ENCODE data around the gene CPLANE1.
"Not testable (repeated sequence)": the region's sequence is repeated elsewhere in the genome, so short reads cannot be mapped to it uniquely, and the experiment has no call there.

CPLANE1 gene

DNA sequence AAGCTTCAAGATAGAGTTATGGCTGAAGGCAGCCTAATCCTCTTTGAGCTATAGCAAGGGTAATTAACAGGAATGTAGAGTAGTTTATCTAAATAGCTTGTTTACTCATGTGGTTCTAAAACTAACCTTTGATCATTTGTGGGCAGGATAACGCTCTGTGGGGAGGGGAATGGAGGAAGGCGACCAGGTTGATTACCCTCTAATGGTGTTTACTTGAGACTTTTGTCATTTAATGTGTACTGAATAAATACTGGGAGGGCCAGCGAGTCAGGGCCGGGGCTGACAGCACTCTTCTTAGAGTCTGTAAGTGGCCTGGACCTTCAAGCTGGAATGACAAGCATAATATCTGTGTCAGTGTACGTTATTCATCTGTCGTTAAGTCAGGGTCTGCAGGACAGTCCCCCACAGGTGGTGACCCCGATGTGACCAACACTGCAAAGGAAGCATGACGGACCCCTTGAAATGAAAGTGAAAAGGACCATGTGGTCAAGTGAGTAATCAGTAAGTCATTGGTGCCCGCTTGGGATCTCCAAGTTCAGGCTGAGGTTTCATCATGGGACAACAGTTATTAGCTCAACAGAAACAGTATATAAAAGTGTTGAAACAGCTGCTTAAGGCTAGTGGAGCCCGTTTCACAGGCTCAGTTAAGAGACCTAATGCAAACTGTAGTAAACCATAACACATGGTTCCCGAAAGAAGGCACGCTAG, 162.6 kb downstream of the CPLANE1 start:
- Histone ChIP-seq H3K36me3 (ENCODE audit: control insufficient read depth, low read depth, low read length) (no peaks in the 10 kb centered on the region), H3K27ac (ENCODE audit: low read length) (no peak overlapping the region), H3K27me3 (ENCODE audit: control insufficient read depth, insufficient read depth, low read length) (peaks cover 70% of the 10 kb centered on the region), H3K9me3 (ENCODE audit: control insufficient read depth, low read depth, low read length) (no peaks in the 10 kb centered on the region), H3K4me1 (ENCODE audit: control insufficient read depth, low read depth, low read length) (peaks cover 17% of the 10 kb centered on the region), H3K9ac (ENCODE audit: low read length) (no peak overlapping the region), H3K4me3 (ENCODE audit: low read length) (no peak overlapping the region)

- H3K27ac ChIP-seq (ENCODE audit: low read length); H3K36me3 ChIP-seq (ENCODE audit: control insufficient read depth, low read depth, low read length); H3K9me3 ChIP-seq (ENCODE audit: control insufficient read depth, low read depth, low read length); H3K9ac ChIP-seq (ENCODE audit: low read length); H3K4me3 ChIP-seq (ENCODE audit: low read length): not testable (repeated sequence)
- Histone ChIP-seq H3K4me1 (ENCODE audit: control insufficient read depth, low read depth, low read length) (peaks cover 17% of the 10 kb centered on the region), H3K27me3 (ENCODE audit: control insufficient read depth, insufficient read depth, low read length) (peaks cover 70% of the 10 kb centered on the region)
Measured at GRCh38 chr5:37086026-37086425, 163.2 kb downstream of the CPLANE1 start.

- H3K27ac ChIP-seq (ENCODE audit: low read length); H3K9ac ChIP-seq (ENCODE audit: low read length); H3K36me3 ChIP-seq (ENCODE audit: control insufficient read depth, low read depth, low read length); H3K4me3 ChIP-seq (ENCODE audit: low read length); H3K9me3 ChIP-seq (ENCODE audit: control insufficient read depth, low read depth, low read length); H3K4me1 ChIP-seq (ENCODE audit: control insufficient read depth, low read depth, low read length): not testable (repeated sequence)
- peaks cover 51% of the 10 kb centered on the region for H3K27me3 ChIP-seq (ENCODE audit: control insufficient read depth, insufficient read depth, low read length)
Measured at GRCh38 chr5:37082977-37083376, 166.2 kb downstream of the CPLANE1 start.

- no peak overlapping the region for H3K27ac ChIP-seq (ENCODE audit: low read length)
- H3K36me3 ChIP-seq (ENCODE audit: control insufficient read depth, low read depth, low read length), result no peaks in the 10 kb centered on the region
Measured at GRCh38 chr5:37080697-37081096, 168.5 kb downstream of the CPLANE1 start.

GRCh38 chr5:37077146-37077545, 172.0 kb downstream of the CPLANE1 start:
- Histone ChIP-seq H3K4me1 (ENCODE audit: control insufficient read depth, low read depth, low read length) (no peaks in the 10 kb centered on the region), H3K27me3 (ENCODE audit: control insufficient read depth, insufficient read depth, low read length) (no peaks in the 10 kb centered on the region), H3K9ac (ENCODE audit: low read length) (no peak overlapping the region), H3K4me3 (ENCODE audit: low read length) (no peak overlapping the region), H3K36me3 (ENCODE audit: control insufficient read depth, low read depth, low read length) (no peaks in the 10 kb centered on the region), H3K9me3 (ENCODE audit: control insufficient read depth, low read depth, low read length) (no peaks in the 10 kb centered on the region), H3K27ac (ENCODE audit: low read length) (no peak overlapping the region)

More at GRCh38 chr5:37080697-37081096, 168.5 kb downstream of the CPLANE1 start:
- Histone ChIP-seq H3K9ac (ENCODE audit: low read length) (no peak overlapping the region), H3K4me1 (ENCODE audit: control insufficient read depth, low read depth, low read length) (no peaks in the 10 kb centered on the region), H3K27me3 (ENCODE audit: control insufficient read depth, insufficient read depth, low read length) (peaks cover 29% of the 10 kb centered on the region), H3K4me3 (ENCODE audit: low read length) (no peak overlapping the region), H3K9me3 (ENCODE audit: control insufficient read depth, low read depth, low read length) (no peaks in the 10 kb centered on the region)

- H3K9ac ChIP-seq (ENCODE audit: low read length), result no peak overlapping the region
- no peak overlapping the region for H3K4me3 ChIP-seq (ENCODE audit: low read length)
- no peaks in the 10 kb centered on the region for H3K9me3 ChIP-seq (ENCODE audit: control insufficient read depth, low read depth, low read length)
- H3K27me3 ChIP-seq (ENCODE audit: control insufficient read depth, insufficient read depth, low read length), result no peaks in the 10 kb centered on the region
- no peaks in the 10 kb centered on the region for H3K36me3 ChIP-seq (ENCODE audit: control insufficient read depth, low read depth, low read length)
- H3K4me1 ChIP-seq (ENCODE audit: control insufficient read depth, low read depth, low read length), result no peaks in the 10 kb centered on the region
- H3K27ac ChIP-seq (ENCODE audit: low read length), result no peak overlapping the region
Measured at GRCh38 chr5:37075399-37075950, 173.7 kb downstream of the CPLANE1 start.

GRCh38 chr5:37071901-37072581, 177.1 kb downstream of the CPLANE1 start:
- no peak overlapping the region for H3K27ac ChIP-seq (ENCODE audit: low read length)
- H3K36me3 ChIP-seq (ENCODE audit: control insufficient read depth, low read depth, low read length), result no peaks in the 10 kb centered on the region
- no peak overlapping the region for H3K4me3 ChIP-seq (ENCODE audit: low read length)
- no peaks in the 10 kb centered on the region for H3K4me1 ChIP-seq (ENCODE audit: control insufficient read depth, low read depth, low read length)
- no peaks in the 10 kb centered on the region for H3K9me3 ChIP-seq (ENCODE audit: control insufficient read depth, low read depth, low read length)
- H3K27me3 ChIP-seq (ENCODE audit: control insufficient read depth, insufficient read depth, low read length), result no peaks in the 10 kb centered on the region
- H3K9ac ChIP-seq (ENCODE audit: low read length), result no peak overlapping the region

DNA sequence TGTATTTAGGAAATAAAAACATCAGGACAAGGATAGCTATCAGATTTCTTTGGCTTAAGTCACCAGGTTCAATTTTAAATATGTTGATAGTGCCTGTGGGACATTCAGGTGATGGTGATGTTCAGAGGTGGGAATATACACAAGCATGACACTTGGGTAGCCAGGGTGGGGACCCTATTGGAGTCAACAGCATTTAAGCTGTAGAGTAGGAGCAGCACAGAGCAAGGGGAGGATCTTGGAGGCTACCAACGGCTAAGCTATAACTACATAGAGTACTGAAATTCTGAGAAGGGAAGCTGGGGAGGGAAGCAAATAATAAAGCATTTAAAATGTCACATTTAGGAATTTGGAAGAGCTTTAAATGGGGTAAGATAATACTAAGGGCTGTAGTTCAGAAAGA, 177.7 kb downstream of the CPLANE1 start:
- Histone ChIP-seq H3K36me3 (ENCODE audit: control insufficient read depth, low read depth, low read length) (no peaks in the 10 kb centered on the region), H3K27ac (ENCODE audit: low read length) (no peak overlapping the region)

GRCh38 chr5:37064442-37064841, 184.7 kb downstream of the CPLANE1 start:
- H3K36me3 ChIP-seq (ENCODE audit: control insufficient read depth, low read depth, low read length), result peaks cover 13% of the 10 kb centered on the region
- H3K27me3 ChIP-seq (ENCODE audit: control insufficient read depth, insufficient read depth, low read length), result no peaks in the 10 kb centered on the region
- H3K9me3 ChIP-seq (ENCODE audit: control insufficient read depth, low read depth, low read length), result no peaks in the 10 kb centered on the region
- H3K27ac ChIP-seq (ENCODE audit: low read length), result no peak overlapping the region
- H3K4me3 ChIP-seq (ENCODE audit: low read length), result no peak overlapping the region
- H3K4me1 ChIP-seq (ENCODE audit: control insufficient read depth, low read depth, low read length), result no peaks in the 10 kb centered on the region
- no peak overlapping the region for H3K9ac ChIP-seq (ENCODE audit: low read length)

More for the DNA sequence above, 177.7 kb downstream of the CPLANE1 start:
- no peaks in the 10 kb centered on the region for H3K27me3 ChIP-seq (ENCODE audit: control insufficient read depth, insufficient read depth, low read length)
- H3K4me1 ChIP-seq (ENCODE audit: control insufficient read depth, low read depth, low read length), result no peaks in the 10 kb centered on the region
- H3K9ac ChIP-seq (ENCODE audit: low read length), result no peak overlapping the region
- H3K9me3 ChIP-seq (ENCODE audit: control insufficient read depth, low read depth, low read length), result no peaks in the 10 kb centered on the region
- H3K4me3 ChIP-seq (ENCODE audit: low read length), result no peak overlapping the region

- no peaks in the 10 kb centered on the region for H3K4me1 ChIP-seq (ENCODE audit: control insufficient read depth, low read depth, low read length)
- no peak overlapping the region for H3K9ac ChIP-seq (ENCODE audit: low read length)
- peaks cover 16% of the 10 kb centered on the region for H3K36me3 ChIP-seq (ENCODE audit: control insufficient read depth, low read depth, low read length)
- H3K4me3 ChIP-seq (ENCODE audit: low read length), result no peak overlapping the region
- no peaks in the 10 kb centered on the region for H3K9me3 ChIP-seq (ENCODE audit: control insufficient read depth, low read depth, low read length)
- H3K27ac ChIP-seq (ENCODE audit: low read length), result no peak overlapping the region
- no peaks in the 10 kb centered on the region for H3K27me3 ChIP-seq (ENCODE audit: control insufficient read depth, insufficient read depth, low read length)
Measured at GRCh38 chr5:37063739-37064138, 185.4 kb downstream of the CPLANE1 start.

GRCh38 chr5:37060030-37060429, 189.1 kb downstream of the CPLANE1 start:
- Histone ChIP-seq H3K4me1 (ENCODE audit: control insufficient read depth, low read depth, low read length) (no peaks in the 10 kb centered on the region), H3K9me3 (ENCODE audit: control insufficient read depth, low read depth, low read length) (no peaks in the 10 kb centered on the region), H3K27ac (ENCODE audit: low read length) (no peak overlapping the region), H3K4me3 (ENCODE audit: low read length) (no peak overlapping the region), H3K27me3 (ENCODE audit: control insufficient read depth, insufficient read depth, low read length) (no peaks in the 10 kb centered on the region), H3K36me3 (ENCODE audit: control insufficient read depth, low read depth, low read length) (peaks cover 33% of the 10 kb centered on the region), H3K9ac (ENCODE audit: low read length) (no peak overlapping the region)

DNA sequence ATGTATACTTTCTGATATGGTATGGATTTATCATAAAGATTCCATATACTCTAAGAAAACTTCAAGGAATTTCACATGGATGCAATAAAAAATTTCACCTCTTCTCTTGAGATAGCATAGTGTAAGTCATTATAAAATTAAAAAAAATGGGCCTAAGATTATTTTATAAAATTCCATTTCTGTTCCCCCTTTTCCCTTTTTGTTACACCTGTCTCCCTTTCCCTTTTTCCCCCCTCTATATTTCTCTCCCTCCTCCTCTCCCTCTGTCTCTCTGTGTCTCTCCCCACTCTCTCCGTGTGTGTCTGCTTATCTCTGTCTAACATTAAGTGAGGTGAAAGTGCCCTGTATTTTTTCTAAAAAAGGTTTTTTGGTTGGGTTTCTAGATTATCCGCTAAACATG, 192.4 kb downstream of the CPLANE1 start:
- Histone ChIP-seq H3K4me1 (ENCODE audit: control insufficient read depth, low read depth, low read length) (no peaks in the 10 kb centered on the region), H3K27me3 (ENCODE audit: control insufficient read depth, insufficient read depth, low read length) (no peaks in the 10 kb centered on the region), H3K36me3 (ENCODE audit: control insufficient read depth, low read depth, low read length) (peaks cover 40% of the 10 kb centered on the region), H3K9ac (ENCODE audit: low read length) (no peak overlapping the region), H3K27ac (ENCODE audit: low read length) (no peak overlapping the region), H3K9me3 (ENCODE audit: control insufficient read depth, low read depth, low read length) (no peaks in the 10 kb centered on the region), H3K4me3 (ENCODE audit: low read length) (no peak overlapping the region)
